Sigmoid colon (tissue), 7 donors: ENCODE measurements around the gene USP54. TPM values are rescaled to one million over a fixed set of nuclear protein-coding genes. Genes with fewer than 3 reads are reported as not detected.

Experiments used
- DNase-seq: peaks from one replicate; pipeline ENCODE4 v3.0.0-alpha.2; 2019
- H3K27ac ChIP-seq, 4 donors: fragments of 200-600 bp; sonication (generic); one replicate each; pipeline ENCODE4 v1.5.1; 2016 to 2019; ENCODE audit warnings: mild to moderate bottlenecking in 1 of 4
- H3K27me3 ChIP-seq, 3 donors: fragments of 200-600 bp; sonication (generic); one replicate each; pipeline ENCODE4 v1.5.1; 2019; ENCODE audit warnings: mild to moderate bottlenecking in 1 of 3
- H3K36me3 ChIP-seq, 4 donors: fragments of 200-600 bp; sonication (generic); one replicate each; pipeline ENCODE4 v1.5.1; 2016 to 2019
- H3K4me1 ChIP-seq, 4 donors: fragments of 200-600 bp; sonication (generic); one replicate each; pipeline ENCODE4 v1.5.1; 2017 to 2019
- H3K4me3 ChIP-seq, 4 donors: fragments of 200-600 bp; sonication (generic); one replicate each; pipeline ENCODE4 v1.5.1; 2017 to 2019; ENCODE audit warnings: mild to moderate bottlenecking in 2 of 4, moderate library complexity in 1 of 4
- H3K9me3 ChIP-seq, 4 donors: fragments of 200-600 bp in 3 of 4; sonication (generic) in 3 of 4; one replicate each; pipeline versions ENCODE4 v1.5.1 to v1.6.1; 2013 to 2019
- CTCF ChIP-seq, 4 experiments: fragments of 450-650 bp in 3 of 4; fragments of 200-600 bp in 1 of 4; IDR thresholded peaks; one replicate each; pipeline ENCODE4 v1.5.1; 2016 to 2019; ENCODE audit warnings: antibody characterized with exemption in 4 of 4, mild to moderate bottlenecking in 3 of 4, moderate library complexity in 2 of 4
- EP300 ChIP-seq, 4 donors: sonication (generic); formaldehyde crosslinking; IDR thresholded peaks; one replicate each; pipeline ENCODE4 v1.6.1; 2017; ENCODE audit warnings: antibody characterized with exemption in 4 of 4
- POLR2A ChIP-seq, 2 donors: fragments of 450-650 bp; IDR thresholded peaks; one replicate each; pipeline ENCODE4 v1.6.1; 2016; ENCODE audit warnings: antibody characterized with exemption in 2 of 2, mild to moderate bottlenecking in 2 of 2, moderate library complexity in 2 of 2
- POLR2AphosphoS5 ChIP-seq, 4 donors: sonication (generic); formaldehyde crosslinking; IDR thresholded peaks; one replicate each; pipeline ENCODE4 v1.6.1; 2017; ENCODE audit warnings: antibody characterized with exemption in 4 of 4
- WGBS, 2 donors: extraction: QIAGEN DNeasy Blood & Tissue Kit; methylation state at CpG; one replicate each; pipeline ENCODE4 v1.1.7; 2013; 5-methylcytosine and 5-hydroxymethylcytosine counted together
- intact Hi-C: fragments of 100-400 bp; cut with DNase I; formaldehyde crosslinking; loops from one replicate; pipeline ENCODE4 v1.15.1; 2023
- polyA plus RNA-seq, 3 donors: library from polyadenylated mRNA; stranded (reverse); fragments of 200-250 nt; gene quantifications; one replicate each; pipeline ENCODE4 v1.2.3, GENCODE V29; 2013
- total RNA-seq, 4 donors: library from RNA; depleted of rRNA; stranded (reverse); fragments of >200 nt; gene quantifications; one replicate each; pipeline ENCODE4 v1.1.0, GENCODE V29; 2016
- donor health status: healthy with polysubstance abuse.
- donor health status: Bipolar disorder and iron deficiency.
- donor health status: healthy.

Gene USP54
- total and polyA plus RNA-seq, 7 donors, result 14.4 to 71.2 (median 30.8) TPM

GRCh38 chr10:73597346-73597745 is 6.2 kb upstream of the USP54 start:
- peaks cover 0 to under 1% (median 0%) of the 10 kb centered on the region in 4 donors for H3K4me1 ChIP-seq
- H3K36me3 ChIP-seq, result no peaks in the 10 kb centered on the region
- DNase-seq, result no peak
- intact Hi-C loops, result no loop called here
- H3K9me3 ChIP-seq, result no peaks in the 10 kb centered on the region
- H3K27me3 ChIP-seq, result no peaks in the 10 kb centered on the region
- H3K4me3 ChIP-seq, result no peak overlapping the region
- 95 to 96% methylated on average over 1 of the region's 1 CpG for WGBS, 2 donors
- no peak overlapping the region for H3K27ac ChIP-seq
- no peak for TF ChIP-seq CTCF (IDR thresholded peaks at IDR 0.05)
- TF ChIP-seq POLR2A (IDR thresholded peaks at IDR 0.05), result no peak
- no peak for TF ChIP-seq POLR2AphosphoS5 (IDR thresholded peaks at IDR 0.05)
- TF ChIP-seq EP300 (IDR thresholded peaks at IDR 0.05), result no peak

- Histone ChIP-seq H3K36me3 (no peaks in the 10 kb centered on the region), H3K4me1 (peaks cover 0 to 18% (median 12%) of the 10 kb centered on the region in 4 donors), H3K9me3 (no peaks in the 10 kb centered on the region), H3K4me3 (no peak overlapping the region), H3K27ac (no peak overlapping the region), H3K27me3 (no peaks in the 10 kb centered on the region)
- intact Hi-C loops, result no loop called here
- no peak for TF ChIP-seq POLR2AphosphoS5 (IDR thresholded peaks at IDR 0.05)
- no peak for TF ChIP-seq POLR2A (IDR thresholded peaks at IDR 0.05)
- TF ChIP-seq CTCF (IDR thresholded peaks at IDR 0.05), result no peak
- TF ChIP-seq EP300 (IDR thresholded peaks at IDR 0.05), result no peak
- 89 to 90% methylated on average over 5 of the region's 5 CpGs for WGBS, 2 donors
- DNase-seq, result no peak
These were observed 2.7 kb upstream of the USP54 start for GRCh38 chr10:73593812-73594211.

DNA sequence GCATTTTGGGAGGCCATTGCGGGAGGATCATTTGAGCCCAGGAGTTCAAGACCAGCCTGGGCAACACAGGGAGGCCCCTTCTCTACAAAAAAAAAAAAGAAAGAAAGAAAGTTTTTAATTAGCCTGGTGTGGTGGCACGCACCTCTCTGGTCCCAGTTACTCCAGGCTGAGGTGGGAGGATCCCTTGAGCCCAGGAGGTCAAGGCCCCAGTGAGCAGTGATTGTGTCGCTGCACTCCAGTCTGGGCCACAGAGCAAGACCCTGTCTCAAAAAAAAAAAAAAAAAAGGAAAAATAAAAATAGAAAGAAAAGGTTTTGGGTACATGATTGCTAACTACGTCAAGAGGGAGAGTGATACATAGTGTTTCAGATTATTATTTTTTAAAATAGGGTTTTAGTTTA is 2.0 kb upstream of the USP54 start:
- WGBS, 2 donors, result 91 to 95% methylated on average over 4 of the region's 4 CpGs
- H3K4me1 ChIP-seq, result peaks cover 0 to 18% (median 12%) of the 10 kb centered on the region in 4 donors
- intact Hi-C loops, result no loop called here
- no peak overlapping the region for H3K4me3 ChIP-seq
- no peak for TF ChIP-seq EP300 (IDR thresholded peaks at IDR 0.05)
- no peak for TF ChIP-seq CTCF (IDR thresholded peaks at IDR 0.05)
- TF ChIP-seq POLR2AphosphoS5 (IDR thresholded peaks at IDR 0.05), result no peak
- no peak for TF ChIP-seq POLR2A (IDR thresholded peaks at IDR 0.05)
- DNase-seq, result no peak
- H3K27ac ChIP-seq, result no peak overlapping the region
- H3K36me3 ChIP-seq, result no peaks in the 10 kb centered on the region
- H3K27me3 ChIP-seq, result no peaks in the 10 kb centered on the region
- no peaks in the 10 kb centered on the region for H3K9me3 ChIP-seq

- 8 to 28% methylated on average over 3 of the region's 3 CpGs for WGBS, 2 donors
- no peak overlapping the region for H3K4me3 ChIP-seq
- peak; percentile 71 for DNase-seq
- intact Hi-C loops, result no loop called here
- TF ChIP-seq POLR2AphosphoS5 (IDR thresholded peaks at IDR 0.05), result peak in 3 of 4 donors; percentile 18 to 50 (median 29)
- no peak for TF ChIP-seq POLR2A (IDR thresholded peaks at IDR 0.05)
- no peak for TF ChIP-seq EP300 (IDR thresholded peaks at IDR 0.05)
- H3K9me3 ChIP-seq, result no peaks in the 10 kb centered on the region
- H3K27me3 ChIP-seq, result no peaks in the 10 kb centered on the region
- H3K27ac ChIP-seq, result peak overlapping the region; percentile 43 to 65 (median 52)
- H3K36me3 ChIP-seq, result no peaks in the 10 kb centered on the region
- peaks cover 0 to 21% (median 15%) of the 10 kb centered on the region in 4 donors for H3K4me1 ChIP-seq
These were observed 975 bp upstream of the USP54 start for GRCh38 chr10:73591935-73592699.

- H3K27ac ChIP-seq, result peak overlapping the region in 3 of 4 donors; percentile 9 to 23 (median 13)
- H3K4me1 ChIP-seq, result peaks cover 0 to 38% (median 27%) of the 10 kb centered on the region in 4 donors
- no peaks in the 10 kb centered on the region for H3K36me3 ChIP-seq
- H3K4me3 ChIP-seq, result no peak overlapping the region
- no peak for TF ChIP-seq POLR2A (IDR thresholded peaks at IDR 0.05)
- peak in 2 of 4 donors; percentile 16 to 18 for TF ChIP-seq POLR2AphosphoS5 (IDR thresholded peaks at IDR 0.05)
- no peak for TF ChIP-seq EP300 (IDR thresholded peaks at IDR 0.05)
- TF ChIP-seq CTCF (IDR thresholded peaks at IDR 0.05), result no peak
- no peak for DNase-seq
- H3K27me3 ChIP-seq, result no peaks in the 10 kb centered on the region
- intact Hi-C loops, result no loop called here
- H3K9me3 ChIP-seq, result no peaks in the 10 kb centered on the region
- 57 to 73% methylated on average over 3 of the region's 3 CpGs for WGBS, 2 donors
These were observed 1.5 kb downstream of the USP54 start for GRCh38 chr10:73589563-73590126.
